ENCODE data around the gene HAUS5.

DNA sequence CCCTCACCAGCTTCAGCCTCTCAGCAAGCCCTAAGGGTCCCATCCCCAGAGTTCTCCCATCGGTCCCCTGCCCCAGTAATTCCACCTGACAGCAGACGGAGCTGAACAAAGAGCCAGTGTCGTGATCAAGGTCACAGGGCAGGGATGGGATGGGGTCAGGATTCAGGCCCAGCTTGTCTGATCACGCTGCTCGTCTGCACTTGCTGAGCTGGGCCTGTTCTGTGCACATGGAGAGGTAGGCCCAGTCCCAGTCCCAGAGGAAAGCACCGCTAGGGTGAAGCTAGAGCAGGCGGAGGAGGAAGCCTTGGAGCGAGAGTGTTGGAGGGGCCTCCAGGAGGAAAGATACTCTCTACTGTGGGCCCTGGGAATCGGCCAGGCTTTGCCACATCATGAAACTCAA, 9.2 kb downstream of the HAUS5 start:
- TF ChIP-seq ZNF274 (IDR thresholded peaks at IDR 0.05; ENCODE audit: low read depth, low read length) (no peak), POLR2A (IDR thresholded peaks at IDR 0.05; ENCODE audit: borderline replicate concordance, extremely low read depth, insufficient read depth, insufficient read length) (no peak), CEBPB (IDR thresholded peaks at IDR 0.05; ENCODE audit: low read depth) (no peak), EZH2 (IDR thresholded peaks at IDR 0.05) (no peak), SP1 (IDR thresholded peaks at IDR 0.05; ENCODE audit: low read depth) (no peak), EZH2phosphoT487 (IDR thresholded peaks at IDR 0.05; ENCODE audit: borderline replicate concordance) (no peak)
- TF ChIP-seq, protein P1, sequence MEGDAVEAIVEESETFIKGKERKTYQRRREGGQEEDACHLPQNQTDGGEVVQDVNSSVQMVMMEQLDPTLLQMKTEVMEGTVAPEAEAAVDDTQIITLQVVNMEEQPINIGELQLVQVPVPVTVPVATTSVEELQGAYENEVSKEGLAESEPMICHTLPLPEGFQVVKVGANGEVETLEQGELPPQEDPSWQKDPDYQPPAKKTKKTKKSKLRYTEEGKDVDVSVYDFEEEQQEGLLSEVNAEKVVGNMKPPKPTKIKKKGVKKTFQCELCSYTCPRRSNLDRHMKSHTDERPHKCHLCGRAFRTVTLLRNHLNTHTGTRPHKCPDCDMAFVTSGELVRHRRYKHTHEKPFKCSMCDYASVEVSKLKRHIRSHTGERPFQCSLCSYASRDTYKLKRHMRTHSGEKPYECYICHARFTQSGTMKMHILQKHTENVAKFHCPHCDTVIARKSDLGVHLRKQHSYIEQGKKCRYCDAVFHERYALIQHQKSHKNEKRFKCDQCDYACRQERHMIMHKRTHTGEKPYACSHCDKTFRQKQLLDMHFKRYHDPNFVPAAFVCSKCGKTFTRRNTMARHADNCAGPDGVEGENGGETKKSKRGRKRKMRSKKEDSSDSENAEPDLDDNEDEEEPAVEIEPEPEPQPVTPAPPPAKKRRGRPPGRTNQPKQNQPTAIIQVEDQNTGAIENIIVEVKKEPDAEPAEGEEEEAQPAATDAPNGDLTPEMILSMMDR (IDR thresholded peaks at IDR 0.05 in 2 of 3, conservative IDR thresholded peaks at IDR 0.05 in 1 of 3; ENCODE audit: borderline replicate concordance in 1 of 3, insufficient read depth in 1 of 3, low read depth in 2 of 3, low read length in 2 of 3): no peak
- TF ChIP-seq, protein P2, sequence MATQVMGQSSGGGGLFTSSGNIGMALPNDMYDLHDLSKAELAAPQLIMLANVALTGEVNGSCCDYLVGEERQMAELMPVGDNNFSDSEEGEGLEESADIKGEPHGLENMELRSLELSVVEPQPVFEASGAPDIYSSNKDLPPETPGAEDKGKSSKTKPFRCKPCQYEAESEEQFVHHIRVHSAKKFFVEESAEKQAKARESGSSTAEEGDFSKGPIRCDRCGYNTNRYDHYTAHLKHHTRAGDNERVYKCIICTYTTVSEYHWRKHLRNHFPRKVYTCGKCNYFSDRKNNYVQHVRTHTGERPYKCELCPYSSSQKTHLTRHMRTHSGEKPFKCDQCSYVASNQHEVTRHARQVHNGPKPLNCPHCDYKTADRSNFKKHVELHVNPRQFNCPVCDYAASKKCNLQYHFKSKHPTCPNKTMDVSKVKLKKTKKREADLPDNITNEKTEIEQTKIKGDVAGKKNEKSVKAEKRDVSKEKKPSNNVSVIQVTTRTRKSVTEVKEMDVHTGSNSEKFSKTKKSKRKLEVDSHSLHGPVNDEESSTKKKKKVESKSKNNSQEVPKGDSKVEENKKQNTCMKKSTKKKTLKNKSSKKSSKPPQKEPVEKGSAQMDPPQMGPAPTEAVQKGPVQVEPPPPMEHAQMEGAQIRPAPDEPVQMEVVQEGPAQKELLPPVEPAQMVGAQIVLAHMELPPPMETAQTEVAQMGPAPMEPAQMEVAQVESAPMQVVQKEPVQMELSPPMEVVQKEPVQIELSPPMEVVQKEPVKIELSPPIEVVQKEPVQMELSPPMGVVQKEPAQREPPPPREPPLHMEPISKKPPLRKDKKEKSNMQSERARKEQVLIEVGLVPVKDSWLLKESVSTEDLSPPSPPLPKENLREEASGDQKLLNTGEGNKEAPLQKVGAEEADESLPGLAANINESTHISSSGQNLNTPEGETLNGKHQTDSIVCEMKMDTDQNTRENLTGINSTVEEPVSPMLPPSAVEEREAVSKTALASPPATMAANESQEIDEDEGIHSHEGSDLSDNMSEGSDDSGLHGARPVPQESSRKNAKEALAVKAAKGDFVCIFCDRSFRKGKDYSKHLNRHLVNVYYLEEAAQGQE (IDR thresholded peaks at IDR 0.05; ENCODE audit: low read depth): no peak
